HCT116 (cell line): ENCODE results near the gene RASL10A. TPM values are rescaled to one million over a fixed set of nuclear protein-coding genes. Genes with fewer than 3 reads are reported as not detected.
A peak's percentile ranks its signal among the peaks of the same experiment; 100 is the strongest.

Experiments used
- ATAC-seq: fragments of 200-7000 bp; cut with Tn5 transposase; 2 replicates; pipeline ENCODE4 v1.9.1; 2020; ENCODE audit warnings: mild to moderate bottlenecking, moderate library complexity
- BruUV-seq: library from RNA; stranded (reverse); fragments of 400-500 nt; replicated peaks from 2 replicates; lab custom pipeline; 2021; lab: Mats Ljungman, UMichigan
- CTCF ChIA-PET: fragments of 300-600 bp; sonication (Branson Sonifier 250); formaldehyde crosslinking; loops from one replicate; lab custom pipeline; 2021; ENCODE audit warnings: antibody characterized with exemption; lab: Charles Lee
- POLR2A ChIA-PET: fragments of 300-600, 350-600 bp; sonication (Branson Sonifier 250); formaldehyde crosslinking; loops from one replicate; lab custom pipeline; 2021; ENCODE audit warnings: antibody characterized with exemption; lab: Charles Lee
- RAD21 ChIA-PET, 2 experiments: fragments of 300-600 bp; sonication (Branson Sonifier 250); formaldehyde crosslinking; loops; one replicate each; lab custom pipeline; 2023; ENCODE audit warnings: low total read pairs in 2 of 2; ENCODE audit not compliant: uncharacterized antibody in 2 of 2, unreplicated experiment in 2 of 2, low non-redundant PET in 1 of 2; lab: Charles Lee
- DNase-seq: peaks from one replicate; pipeline ENCODE4 v3.0.0-alpha.2; 2010; ENCODE audit warnings: low read depth, low spot score
- H2AFZ ChIP-seq: fragments of 200-600 bp; shearing (Covaris generic), sonication (generic); 2 replicates; pipeline ENCODE4 v1.6.1; 2017; ENCODE audit warnings: low read depth, mixed run types, mixed read lengths, antibody characterized with exemption, low read length; ENCODE audit not compliant: poor library complexity, severe bottlenecking
- H3K27ac ChIP-seq: 2 replicates; pipeline ENCODE4 v1.5.1; 2012; ENCODE audit warnings: low read depth, low read length
- H3K27me3 ChIP-seq: fragments of 200-600 bp; sonication (generic); 2 replicates; pipeline ENCODE4 v1.6.1; 2016; ENCODE audit warnings: mixed run types, low read length, mixed read lengths; ENCODE audit not compliant: insufficient read depth
- H3K36me3 ChIP-seq, 2 experiments: fragments of 200-500 bp in 1 of 2; fragments of 200-600 bp in 1 of 2; sonication (Bioruptor generic) in 1 of 2; sonication (generic) in 1 of 2; 2 replicates each; pipeline versions ENCODE4 v1.5.1 to v1.6.1; 2014 to 2016; ENCODE audit warnings: low read length in 2 of 2, inconsistent platforms in 1 of 2, mixed read lengths in 1 of 2, mixed run types in 1 of 2; ENCODE audit not compliant: insufficient read depth in 2 of 2, control insufficient read depth in 1 of 2
- H3K4me1 ChIP-seq, 2 experiments: fragments of 200-600 bp in 1 of 2; sonication (generic) in 1 of 2; 2 replicates each; pipeline versions ENCODE4 v1.5.1 to v1.6.1; 2012 to 2017; ENCODE audit warnings: low read length in 2 of 2, inconsistent platforms in 1 of 2, mild to moderate bottlenecking in 1 of 2, mixed read lengths in 1 of 2, mixed run types in 1 of 2, moderate library complexity in 1 of 2; ENCODE audit not compliant: insufficient read depth in 2 of 2, control insufficient read depth in 1 of 2
- H3K4me2 ChIP-seq: fragments of 200-600 bp; sonication (generic); 2 replicates; pipeline ENCODE4 v1.6.1; 2017; ENCODE audit warnings: mixed run types, low read length, mixed read lengths
- H3K4me3 ChIP-seq, 2 experiments: fragments of 200-600 bp in 1 of 2; sonication (generic) in 1 of 2; replicated peaks in 1 of 2; 2 replicates each; pipeline ENCODE4 v1.5.1; 2011 to 2016; ENCODE audit warnings: low read length in 2 of 2, control low read depth in 1 of 2, low read depth in 1 of 2, mild to moderate bottlenecking in 1 of 2, mixed read lengths in 1 of 2, mixed run types in 1 of 2
- H3K79me2 ChIP-seq: fragments of 200-600 bp; sonication (generic); 2 replicates; pipeline ENCODE4 v1.6.1; 2017; ENCODE audit warnings: mild to moderate bottlenecking, mixed run types, low read length, moderate library complexity, mixed read lengths; ENCODE audit not compliant: insufficient read depth
- H3K9ac ChIP-seq: fragments of 200-600 bp; sonication (generic); 2 replicates; pipeline ENCODE4 v1.6.1; 2016; ENCODE audit warnings: low read length, mixed read lengths
- H3K9me2 ChIP-seq: fragments of 200-600 bp; sonication (generic), shearing (Covaris generic); 2 replicates; pipeline ENCODE4 v1.6.1; 2017; ENCODE audit warnings: mixed run types, mild to moderate bottlenecking, moderate library complexity; ENCODE audit not compliant: insufficient read depth
- H3K9me3 ChIP-seq, 2 experiments: fragments of 200-500 bp in 1 of 2; fragments of 200-600 bp in 1 of 2; sonication (Bioruptor generic) in 1 of 2; sonication (generic) in 1 of 2; 2 replicates each; pipeline ENCODE4 v1.6.1; 2014 to 2017; ENCODE audit warnings: low read length in 2 of 2, mixed read lengths in 2 of 2, inconsistent platforms in 1 of 2, low read depth in 1 of 2, mild to moderate bottlenecking in 1 of 2, mixed run types in 1 of 2, moderate library complexity in 1 of 2; ENCODE audit not compliant: control insufficient read depth in 1 of 2, insufficient read depth in 1 of 2
- H4K20me1 ChIP-seq: fragments of 200-600 bp; sonication (generic), shearing (Covaris generic); 2 replicates; pipeline ENCODE4 v1.6.1; 2017; ENCODE audit warnings: mixed run types, mild to moderate bottlenecking, moderate library complexity; ENCODE audit not compliant: insufficient read depth
- ELF1 ChIP-seq: IDR thresholded peaks from 2 replicates; pipeline ENCODE4 v1.6.1; 2012; ENCODE audit warnings: low read depth, borderline replicate concordance
- EZH2phosphoT487 ChIP-seq: fragments of 200-600 bp; IDR thresholded peaks from 2 replicates; pipeline ENCODE4 v1.6.1; 2018; ENCODE audit warnings: antibody characterized with exemption, borderline replicate concordance
- FOSL1 ChIP-seq: IDR thresholded peaks from 2 replicates; pipeline ENCODE4 v1.6.1; 2012; ENCODE audit warnings: low read depth
- MAX ChIP-seq: IDR thresholded peaks from 2 replicates; pipeline ENCODE4 v1.6.1; 2012
- POLR2A ChIP-seq: IDR thresholded peaks from 2 replicates; pipeline ENCODE4 v1.7.0; 2011; ENCODE audit warnings: borderline replicate concordance; ENCODE audit not compliant: insufficient read depth, insufficient read length; ENCODE audit errors: extremely low read depth
- POLR2AphosphoS5 ChIP-seq: IDR thresholded peaks from 2 replicates; pipeline ENCODE4 v1.6.1; 2011; ENCODE audit warnings: mild to moderate bottlenecking, low read depth, low read length, moderate library complexity
- REST ChIP-seq: IDR thresholded peaks from 2 replicates; pipeline ENCODE4 v1.6.1; 2012; ENCODE audit warnings: low read depth
- SRF ChIP-seq: IDR thresholded peaks from 2 replicates; pipeline ENCODE4 v1.6.1; 2012; ENCODE audit warnings: low read depth
- YY1 ChIP-seq: IDR thresholded peaks from 2 replicates; pipeline ENCODE4 v1.6.1; 2011; ENCODE audit warnings: low read length, low read depth, moderate library complexity, mild to moderate bottlenecking; ENCODE audit not compliant: insufficient replicate concordance; ENCODE audit errors: extremely low read depth
- ZFX ChIP-seq: fragments of 450-650 bp; IDR thresholded peaks from 2 replicates; pipeline ENCODE4 v1.6.1; 2017
- ZNF274 ChIP-seq: fragments of 200-500 bp; sonication (Bioruptor generic); IDR thresholded peaks from 2 replicates; pipeline ENCODE4 v1.6.1; 2014; ENCODE audit warnings: mild to moderate bottlenecking, low read depth, low read length, inconsistent platforms
- intact Hi-C: fragments of 100-400 bp; cut with micrococcal nuclease; formaldehyde crosslinking; loops from 2 replicates; pipeline ENCODE4 v1.10.0; 2022
- total RNA-seq: library from RNA; stranded (reverse); gene quantifications from one replicate; pipeline ENCODE4 v1.2.1, GENCODE V29; 2021; ENCODE audit not compliant: unreplicated experiment

Gene RASL10A
- total RNA-seq, 1 experiment from 2014 or later: 0.96 TPM

GRCh38 chr22:29308791-29309262 lies 6.7 kb downstream of the RASL10A start (continued):
- no peak for TF ChIP-seq ZNF274
- TF ChIP-seq POLR2A: no peak
- TF ChIP-seq SRF: no peak
- no peak for TF ChIP-seq ELF1
- no peak for TF ChIP-seq MAX
- no peak for TF ChIP-seq YY1
- no peak for TF ChIP-seq POLR2AphosphoS5
- no peak for TF ChIP-seq FOSL1

DNA sequence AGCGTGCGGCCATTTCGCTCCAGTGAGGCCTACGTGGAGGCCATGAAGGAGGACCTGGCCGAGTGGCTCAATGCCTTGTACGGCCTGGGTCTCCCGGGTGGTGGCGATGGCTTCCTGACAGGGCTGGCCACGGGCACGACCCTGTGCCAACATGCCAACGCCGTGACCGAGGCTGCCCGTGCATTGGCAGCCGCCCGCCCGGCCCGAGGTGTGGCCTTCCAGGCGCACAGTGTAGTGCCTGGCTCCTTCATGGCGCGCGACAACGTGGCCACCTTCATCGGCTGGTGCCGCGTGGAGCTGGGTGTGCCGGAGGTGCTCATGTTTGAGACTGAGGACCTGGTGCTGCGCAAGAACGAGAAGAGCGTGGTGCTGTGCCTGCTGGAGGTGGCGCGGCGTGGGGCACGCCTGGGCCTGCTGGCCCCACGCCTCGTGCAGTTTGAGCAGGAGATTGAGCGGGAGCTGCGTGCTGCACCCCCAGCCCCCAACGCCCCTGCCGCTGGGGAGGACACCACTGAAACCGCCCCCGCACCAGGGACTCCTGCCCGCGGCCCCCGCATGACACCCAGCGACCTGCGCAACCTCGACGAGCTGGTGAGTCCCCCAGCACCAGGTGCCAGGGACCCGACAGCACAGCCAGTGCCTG lies 7.2 kb downstream of the RASL10A start:
- no peaks in the 10 kb centered on the region for H3K9me3 ChIP-seq
- CTCF ChIA-PET: no interaction called here
- no peaks in the 10 kb centered on the region for H4K20me1 ChIP-seq
- H3K4me3 ChIP-seq: peak overlapping the region; percentile 74 to 84
- ATAC-seq (no peak), DNase-seq (no peak)
- no peaks in the 10 kb centered on the region for H3K36me3 ChIP-seq
- H3K27me3 ChIP-seq: no peaks in the 10 kb centered on the region
- peaks cover 7% of the 10 kb centered on the region; the same call in 1 of the 2 replicates for H3K79me2 ChIP-seq
- H3K4me1 ChIP-seq: peaks cover 40 to 63% of the 10 kb centered on the region in 2 experiments
- H3K9me2 ChIP-seq: no peaks in the 10 kb centered on the region
- H3K9ac ChIP-seq: peak overlapping the region; percentile 73; the same call in 1 of the 2 replicates
- intact Hi-C loops: no loop called here
- RAD21 ChIA-PET: no interaction called here
- POLR2A ChIA-PET: no interaction called here
- TF ChIP-seq MAX: no peak
- TF ChIP-seq POLR2AphosphoS5: no peak
- TF ChIP-seq REST: no peak
- TF ChIP-seq ZFX: no peak
- no peak for TF ChIP-seq EZH2phosphoT487
- no peak for TF ChIP-seq POLR2A
- H3K27ac ChIP-seq: peak overlapping the region; percentile 41; the same call in 1 of the 2 replicates
- no peak overlapping the region for H2AFZ ChIP-seq
- no TSS peak for BruUV-seq
- H3K4me2 ChIP-seq: peak overlapping the region; percentile 96
